Endodermal cell (in vitro differentiated cells): ENCODE results near the gene LOXHD1. TPM values are rescaled to one million over a fixed set of nuclear protein-coding genes. Genes with fewer than 3 reads are reported as not detected.
A peak's percentile ranks its signal among the peaks of the same experiment; 100 is the strongest.

ENCODE experiments used
- DNase-seq: peaks from one replicate; pipeline ENCODE4 v3.0.0-alpha.2; 2017
- H3K27ac ChIP-seq: 2 replicates; pipeline ENCODE4 v1.5.1; 2013; ENCODE audit warnings: mild to moderate bottlenecking, low read depth, low read length, moderate library complexity
- H3K27me3 ChIP-seq: 2 replicates; pipeline ENCODE4 v1.6.1; 2013; ENCODE audit warnings: mild to moderate bottlenecking, low read length, moderate library complexity; ENCODE audit not compliant: insufficient read depth, control insufficient read depth, poor library complexity, severe bottlenecking
- H3K36me3 ChIP-seq: 2 replicates; pipeline ENCODE4 v1.7.0; 2013; ENCODE audit warnings: mild to moderate bottlenecking, low read length, moderate library complexity; ENCODE audit not compliant: control insufficient read depth, insufficient read depth
- H3K4me1 ChIP-seq: one replicate; pipeline ENCODE4 v1.7.0; 2013; ENCODE audit warnings: low read length; ENCODE audit not compliant: control insufficient read depth, insufficient read depth
- H3K4me3 ChIP-seq: 2 replicates; pipeline ENCODE4 v1.5.1; 2013; ENCODE audit warnings: mild to moderate bottlenecking, low read length, moderate library complexity
- H3K9ac ChIP-seq: 2 replicates; pipeline ENCODE4 v1.6.1; 2013; ENCODE audit warnings: mild to moderate bottlenecking, low read length, moderate library complexity; ENCODE audit not compliant: poor library complexity, severe bottlenecking; ENCODE audit errors: extremely low read depth
- H3K9me3 ChIP-seq: 2 replicates; pipeline ENCODE4 v1.6.1; 2013; ENCODE audit warnings: mild to moderate bottlenecking, low read length, moderate library complexity; ENCODE audit not compliant: control insufficient read depth
- H3K27ac Mint-ChIP-seq: 2 replicates; pipeline ENCODE4 v1.8.0; 2020; ENCODE audit warnings: mixed read lengths
- H3K27me3 Mint-ChIP-seq: 2 replicates; pipeline ENCODE4 v1.8.0; 2021; ENCODE audit warnings: mild to moderate bottlenecking, mixed read lengths; ENCODE audit not compliant: insufficient read depth
- H3K36me3 Mint-ChIP-seq: 2 replicates; pipeline ENCODE4 v1.8.0; 2020; ENCODE audit warnings: low read depth, mixed read lengths
- H3K4me1 Mint-ChIP-seq: 2 replicates; pipeline ENCODE4 v1.8.0; 2020; ENCODE audit warnings: mixed read lengths
- H3K4me3 Mint-ChIP-seq: 2 replicates; pipeline ENCODE4 v1.8.0; 2020; ENCODE audit warnings: mild to moderate bottlenecking, moderate library complexity, mixed read lengths
- H3K9me3 Mint-ChIP-seq: 2 replicates; pipeline ENCODE4 v1.8.0; 2020; ENCODE audit warnings: mild to moderate bottlenecking, mixed read lengths
- CTCF ChIP-seq: fragments of 200-600 bp; sonication (generic); conservative IDR thresholded peaks from 2 replicates; pipeline ENCODE4 v1.5.0; 2021; ENCODE audit warnings: antibody characterized with exemption, mild to moderate bottlenecking
- WGBS, 2 experiments: methylation state at CpG; one replicate each; pipeline versions ENCODE4 v1.1.5 to v1.1.7; 2013; ENCODE audit warnings: missing lambda C conversion rate in 2 of 2, mixed read lengths in 1 of 2; ENCODE audit not compliant: insufficient coverage in 1 of 2, insufficient read length in 1 of 2; 5-methylcytosine and 5-hydroxymethylcytosine counted together
- total RNA-seq, 2 donors: library from RNA; stranded (reverse); fragmentation: NEBNext Ultra II Directional in 1 of 2; extraction: Animal tissue kit (Norgen Biotek cat#: 25700) in 1 of 2; gene quantifications; 2 replicates in 1 of 2; 3 replicates in 1 of 2; pipeline ENCODE4 v1.2.1, GENCODE V29; 2021

LOXHD1 gene
- total RNA-seq, 2 donors from 2014 or later = 2.1 TPM; not detected in 1

- 88 to 91% methylated on average over 7 of the region's 7 CpGs for WGBS, 2 experiments
- Mint-ChIP-seq H3K4me3 (no peak overlapping the region), H3K4me1 (no peaks in the 10 kb centered on the region), H3K27ac (no peak overlapping the region), H3K9me3 (no peaks in the 10 kb centered on the region), H3K27me3 (no peaks in the 10 kb centered on the region), H3K36me3 (no peaks in the 10 kb centered on the region)
- Histone ChIP-seq H3K4me3 (no peak overlapping the region), H3K9ac (no peak overlapping the region), H3K9me3 (no peaks in the 10 kb centered on the region), H3K4me1 (no peaks in the 10 kb centered on the region), H3K27me3 (peaks cover 7% of the 10 kb centered on the region), H3K27ac (no peak overlapping the region), H3K36me3 (no peaks in the 10 kb centered on the region)
- TF ChIP-seq CTCF = peak; percentile 23
- no peak for DNase-seq
These were observed 10.6 kb downstream of the LOXHD1 start for GRCh38 chr18:46646468-46646867.

- H3K27me3 Mint-ChIP-seq = no peaks in the 10 kb centered on the region
- WGBS, 2 experiments = 80% methylated on average over 5 of the region's 5 CpGs
These were observed 14.5 kb downstream of the LOXHD1 start for GRCh38 chr18:46642561-46642960.

GRCh38 chr18:46641917-46642316, 15.1 kb downstream of the LOXHD1 start:
- H3K27me3 Mint-ChIP-seq = no peaks in the 10 kb centered on the region
- no peak overlapping the region for H3K4me3 Mint-ChIP-seq

More at GRCh38 chr18:46642561-46642960, 14.5 kb downstream of the LOXHD1 start:
- no peaks in the 10 kb centered on the region for H3K9me3 ChIP-seq
- H3K9me3 Mint-ChIP-seq = no peaks in the 10 kb centered on the region
- no peak overlapping the region for H3K9ac ChIP-seq
- no peaks in the 10 kb centered on the region for H3K36me3 ChIP-seq
- H3K4me1 ChIP-seq = no peaks in the 10 kb centered on the region
- no peak for DNase-seq
- no peaks in the 10 kb centered on the region for H3K36me3 Mint-ChIP-seq
- no peaks in the 10 kb centered on the region for H3K4me1 Mint-ChIP-seq
- no peak overlapping the region for H3K27ac Mint-ChIP-seq
- no peak for TF ChIP-seq CTCF
- no peak overlapping the region for H3K4me3 ChIP-seq
- H3K27ac ChIP-seq = no peak overlapping the region
- peaks cover 7% of the 10 kb centered on the region for H3K27me3 ChIP-seq
- no peak overlapping the region for H3K4me3 Mint-ChIP-seq

More at GRCh38 chr18:46641917-46642316, 15.1 kb downstream of the LOXHD1 start:
- no peak overlapping the region for H3K27ac ChIP-seq
- Mint-ChIP-seq H3K9me3 (no peaks in the 10 kb centered on the region), H3K27ac (no peak overlapping the region), H3K4me1 (no peaks in the 10 kb centered on the region), H3K36me3 (no peaks in the 10 kb centered on the region)
- H3K36me3 ChIP-seq = no peaks in the 10 kb centered on the region
- whole genome bisulfite sequencing, 2 experiments = 85 to 92% methylated on average over 7 of the region's 7 CpGs
- peaks cover 7% of the 10 kb centered on the region for H3K27me3 ChIP-seq
- H3K9ac ChIP-seq = no peak overlapping the region
- no peaks in the 10 kb centered on the region for H3K9me3 ChIP-seq
- H3K4me3 ChIP-seq = no peak overlapping the region
- TF ChIP-seq CTCF = no peak
- H3K4me1 ChIP-seq = no peaks in the 10 kb centered on the region
- DNase-seq = no peak
